SU-DHL-6 (cell line): ENCODE results near the gene HES4.

Source experiments
- EZH2phosphoT487 ChIP-seq: fragments of 200-600 bp; sonication (generic), shearing (Covaris generic); conservative IDR thresholded peaks from 2 replicates; pipeline ENCODE4 v1.6.1; 2018; ENCODE audit warnings: mild to moderate bottlenecking, antibody characterized with exemption, low read length, moderate library complexity, mixed read lengths
- TF ChIP-seq, protein P1 (sequence below): fragments of 200-600 bp; sonication (generic); IDR thresholded peaks from one replicate; pipeline ENCODE4 v1.5.1; 2017; ENCODE audit warnings: antibody characterized with exemption, mild to moderate bottlenecking, low read length, moderate library complexity; ENCODE audit not compliant: insufficient read depth, poor library complexity, severe bottlenecking

DNA sequence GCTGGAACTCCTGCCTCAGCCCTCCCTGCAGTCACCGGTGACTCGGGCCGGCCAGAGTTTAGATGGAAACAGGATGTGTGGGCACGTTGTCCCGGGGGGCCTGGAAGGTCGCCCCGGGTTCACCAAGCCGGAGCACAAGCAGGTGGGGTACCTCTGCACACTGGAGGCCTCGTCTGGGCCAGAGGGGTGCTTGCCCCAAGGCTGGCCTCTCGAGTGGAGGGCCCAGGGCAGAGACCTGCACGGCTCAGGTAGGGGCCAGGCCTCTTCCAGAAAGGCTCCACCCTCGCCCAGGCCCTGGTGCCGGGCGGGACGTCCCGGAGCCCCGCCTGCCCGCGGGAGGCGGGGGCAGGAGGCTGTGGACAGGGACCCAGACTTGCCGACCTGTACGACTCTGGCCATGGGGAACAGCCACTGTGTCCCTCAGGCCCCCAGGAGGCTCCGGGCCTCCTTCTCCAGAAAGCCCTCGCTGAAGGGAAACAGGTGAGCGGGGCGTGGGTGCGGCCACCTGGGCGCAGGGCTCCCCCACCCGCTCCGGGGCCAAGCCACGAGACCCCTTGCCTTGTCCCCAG is 33.7 kb downstream of the HES4 start, which contains the start of gene PLEKHN1:
- TF ChIP-seq, protein P1, sequence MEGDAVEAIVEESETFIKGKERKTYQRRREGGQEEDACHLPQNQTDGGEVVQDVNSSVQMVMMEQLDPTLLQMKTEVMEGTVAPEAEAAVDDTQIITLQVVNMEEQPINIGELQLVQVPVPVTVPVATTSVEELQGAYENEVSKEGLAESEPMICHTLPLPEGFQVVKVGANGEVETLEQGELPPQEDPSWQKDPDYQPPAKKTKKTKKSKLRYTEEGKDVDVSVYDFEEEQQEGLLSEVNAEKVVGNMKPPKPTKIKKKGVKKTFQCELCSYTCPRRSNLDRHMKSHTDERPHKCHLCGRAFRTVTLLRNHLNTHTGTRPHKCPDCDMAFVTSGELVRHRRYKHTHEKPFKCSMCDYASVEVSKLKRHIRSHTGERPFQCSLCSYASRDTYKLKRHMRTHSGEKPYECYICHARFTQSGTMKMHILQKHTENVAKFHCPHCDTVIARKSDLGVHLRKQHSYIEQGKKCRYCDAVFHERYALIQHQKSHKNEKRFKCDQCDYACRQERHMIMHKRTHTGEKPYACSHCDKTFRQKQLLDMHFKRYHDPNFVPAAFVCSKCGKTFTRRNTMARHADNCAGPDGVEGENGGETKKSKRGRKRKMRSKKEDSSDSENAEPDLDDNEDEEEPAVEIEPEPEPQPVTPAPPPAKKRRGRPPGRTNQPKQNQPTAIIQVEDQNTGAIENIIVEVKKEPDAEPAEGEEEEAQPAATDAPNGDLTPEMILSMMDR = no peak
- no peak for TF ChIP-seq EZH2phosphoT487
